ENCODE data around the gene MAD1L1.
A peak's percentile ranks its signal among the peaks of the same experiment; 100 is the strongest.

Gene MAD1L1

DNA sequence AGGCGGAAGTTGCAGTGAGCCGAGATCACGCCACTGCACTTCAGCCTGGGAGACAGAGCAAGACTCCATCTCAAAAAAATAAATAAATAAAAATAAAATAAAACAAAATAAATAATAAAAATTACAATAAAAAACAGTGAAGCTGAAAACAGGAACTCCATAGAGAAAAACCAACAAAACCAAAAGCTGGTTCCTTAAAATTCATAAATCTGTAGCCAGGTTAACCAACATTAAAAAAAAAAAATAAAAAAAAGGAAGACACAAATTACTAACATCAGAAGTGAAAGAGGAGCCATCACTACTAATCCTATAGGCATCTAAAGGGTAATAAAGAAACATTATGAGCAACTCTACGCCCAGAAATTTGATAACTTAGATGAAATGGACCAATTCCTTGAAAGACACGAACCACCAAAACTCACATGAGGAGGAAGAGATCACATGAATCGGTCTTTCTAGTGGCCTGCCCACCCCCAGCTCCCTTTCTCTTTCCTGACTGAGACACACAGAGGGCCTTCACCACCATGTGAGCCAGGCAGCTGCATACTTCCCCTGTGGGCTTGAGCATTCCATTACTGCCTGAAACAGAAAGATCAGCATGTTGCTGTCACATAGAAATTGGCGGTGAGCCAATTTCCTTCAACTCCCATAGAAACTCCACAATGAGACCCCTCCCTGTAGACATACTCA is 208.7 kb downstream of the MAD1L1 start:
- H3K4me3 ChIP-seq (ENCODE audit: insufficient read depth in 1 of 2, low read depth in 1 of 2, low read length in 2 of 2) = no peak overlapping the region
- no peak overlapping the region for H3K4ac ChIP-seq (ENCODE audit: low read depth in 1 of 2, low read length in 2 of 2)
- DNase-seq = peak; percentile 13
- H4K91ac ChIP-seq (ENCODE audit: low read length) = no peak overlapping the region
- no peak overlapping the region for H3K9ac ChIP-seq (ENCODE audit: low read length)
- H2BK5ac ChIP-seq (ENCODE audit: low read depth, low read length, poor library complexity, severe bottlenecking) = no peak overlapping the region
- H3K14ac ChIP-seq (ENCODE audit: low read length in 2 of 2) = no peak overlapping the region
- H3K18ac ChIP-seq (ENCODE audit: low read depth in 1 of 2, low read length in 2 of 2) = no peak overlapping the region
- H2BK120ac ChIP-seq (ENCODE audit: low read depth, low read length) = no peak overlapping the region
- H3K36me3 ChIP-seq (ENCODE audit: control insufficient read depth in 1 of 2, insufficient read depth in 2 of 2, low read depth in 1 of 2, low read length in 2 of 2) = peaks cover 0 to 8% of the 10 kb centered on the region in 2 experiments
- H2BK15ac ChIP-seq (ENCODE audit: low read depth, poor library complexity, severe bottlenecking) = no peak overlapping the region
- H3K4me1 ChIP-seq (ENCODE audit: control insufficient read depth, insufficient read depth, low read depth, low read length) = peaks cover 13% of the 10 kb centered on the region
- no peak overlapping the region for H3K27ac ChIP-seq (ENCODE audit: low read length, poor library complexity, severe bottlenecking)
- H2BK12ac ChIP-seq (ENCODE audit: low read length in 2 of 2) = no peak overlapping the region
- H4K8ac ChIP-seq (ENCODE audit: low read length) = no peak overlapping the region
- no peak overlapping the region for H2AK5ac ChIP-seq (ENCODE audit: low read length, severe bottlenecking)
- H3K27me3 ChIP-seq (ENCODE audit: control insufficient read depth in 1 of 2, insufficient read depth in 1 of 2, low read length in 2 of 2) = no peaks in the 10 kb centered on the region
- H2AFZ ChIP-seq (ENCODE audit: low read depth, low read length) = no peak overlapping the region
- 97% methylated on average over 4 of the region's 7 CpGs for WGBS
- H3K79me1 ChIP-seq (replicated peaks; ENCODE audit: low read length, poor library complexity, severe bottlenecking) = peaks cover 32% of the 10 kb centered on the region
- H3K23ac ChIP-seq (ENCODE audit: low read length in 2 of 2) = no peak overlapping the region
- peaks cover 47% of the 10 kb centered on the region for H3K9me3 ChIP-seq (ENCODE audit: control insufficient read depth, low read length)
- H3K4me2 ChIP-seq (ENCODE audit: low read length, poor library complexity, severe bottlenecking) = no peak overlapping the region

DNA sequence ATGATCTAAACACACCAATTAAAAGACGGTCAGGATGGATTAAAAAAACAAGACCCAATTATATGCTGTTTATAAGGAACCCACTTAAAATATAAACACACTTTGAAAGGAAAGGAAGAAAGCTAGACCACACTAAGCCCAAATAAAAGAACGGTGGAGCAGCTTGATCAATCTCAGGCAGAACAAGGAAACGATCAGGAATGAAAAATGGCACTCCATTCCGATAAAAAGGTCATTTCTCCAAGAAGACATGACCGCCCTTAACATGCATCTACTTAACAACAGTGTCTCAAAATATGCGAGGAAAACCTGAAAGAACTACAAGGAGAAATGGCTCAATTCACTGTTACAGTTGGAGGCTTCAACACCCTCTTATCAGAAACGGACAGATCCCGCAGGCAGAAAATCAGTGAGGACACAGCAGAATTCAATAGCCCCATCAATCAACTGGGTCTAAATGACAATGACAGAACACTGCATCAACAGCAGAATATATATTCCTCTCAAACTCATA is 210.0 kb downstream of the MAD1L1 start:
- peaks cover 27% of the 10 kb centered on the region for H3K79me1 ChIP-seq (replicated peaks; ENCODE audit: low read length, poor library complexity, severe bottlenecking)
- H2BK5ac ChIP-seq (ENCODE audit: low read depth, low read length, poor library complexity, severe bottlenecking) = no peak overlapping the region
- H3K14ac ChIP-seq (ENCODE audit: low read length in 2 of 2) = no peak overlapping the region
- no peak overlapping the region for H3K18ac ChIP-seq (ENCODE audit: low read depth in 1 of 2, low read length in 2 of 2)
- no peaks in the 10 kb centered on the region for H3K27me3 ChIP-seq (ENCODE audit: control insufficient read depth in 1 of 2, insufficient read depth in 1 of 2, low read length in 2 of 2)
- no peak overlapping the region for H2BK120ac ChIP-seq (ENCODE audit: low read depth, low read length)
- no peak overlapping the region for H2BK15ac ChIP-seq (ENCODE audit: low read depth, poor library complexity, severe bottlenecking)
- peaks cover 0 to 4% of the 10 kb centered on the region in 2 experiments for H3K36me3 ChIP-seq (ENCODE audit: control insufficient read depth in 1 of 2, insufficient read depth in 2 of 2, low read depth in 1 of 2, low read length in 2 of 2)
- no peak for DNase-seq
- no peak overlapping the region for H4K91ac ChIP-seq (ENCODE audit: low read length)
- H2AK5ac ChIP-seq (ENCODE audit: low read length, severe bottlenecking) = no peak overlapping the region
- H3K23ac ChIP-seq (ENCODE audit: low read length in 2 of 2) = no peak overlapping the region
- peaks cover 37% of the 10 kb centered on the region for H3K9me3 ChIP-seq (ENCODE audit: control insufficient read depth, low read length)
- no peak overlapping the region for H4K8ac ChIP-seq (ENCODE audit: low read length)
- H3K4me1 ChIP-seq (ENCODE audit: control insufficient read depth, insufficient read depth, low read depth, low read length) = peaks cover 23% of the 10 kb centered on the region
- no peak overlapping the region for H2BK12ac ChIP-seq (ENCODE audit: low read length in 2 of 2)
- no peak overlapping the region for H2AFZ ChIP-seq (ENCODE audit: low read depth, low read length)
- 87% methylated on average over 8 of the region's 8 CpGs for WGBS
- H3K4me2 ChIP-seq (ENCODE audit: low read length, poor library complexity, severe bottlenecking) = no peak overlapping the region
- no peak overlapping the region for H3K27ac ChIP-seq (ENCODE audit: low read length, poor library complexity, severe bottlenecking)
- no peak overlapping the region for H3K4ac ChIP-seq (ENCODE audit: low read depth in 1 of 2, low read length in 2 of 2)
- H3K9ac ChIP-seq (ENCODE audit: low read length) = no peak overlapping the region
- H3K4me3 ChIP-seq (ENCODE audit: insufficient read depth in 1 of 2, low read depth in 1 of 2, low read length in 2 of 2) = no peak overlapping the region

DNA sequence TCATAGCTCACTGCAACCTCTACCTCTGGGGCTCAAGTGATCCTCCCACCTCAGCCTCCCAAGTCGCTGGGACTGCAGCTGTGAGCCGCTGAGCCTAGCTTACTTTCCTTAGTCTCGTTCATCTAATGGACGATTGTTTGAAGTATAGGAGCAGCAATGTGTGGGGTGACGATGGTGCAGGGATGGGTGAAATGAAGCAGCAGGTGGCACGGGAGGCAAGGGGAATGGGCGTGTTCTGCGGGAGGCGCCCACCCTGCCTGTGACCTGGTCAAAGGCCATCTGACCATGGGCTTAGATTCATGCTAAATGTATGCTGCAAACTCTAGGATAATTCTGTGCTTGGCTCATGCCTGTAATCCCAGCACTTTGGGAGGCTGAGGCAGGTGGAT is 210.7 kb downstream of the MAD1L1 start:
- no peak overlapping the region for H3K27ac ChIP-seq (ENCODE audit: low read length, poor library complexity, severe bottlenecking)
- no peak overlapping the region for H2BK5ac ChIP-seq (ENCODE audit: low read depth, low read length, poor library complexity, severe bottlenecking)
- no peak overlapping the region for H2BK120ac ChIP-seq (ENCODE audit: low read depth, low read length)
- H3K27me3 ChIP-seq (ENCODE audit: control insufficient read depth in 1 of 2, insufficient read depth in 1 of 2, low read length in 2 of 2) = no peaks in the 10 kb centered on the region
- H4K8ac ChIP-seq (ENCODE audit: low read length) = no peak overlapping the region
- no peak overlapping the region for H2BK15ac ChIP-seq (ENCODE audit: low read depth, poor library complexity, severe bottlenecking)
- H3K9ac ChIP-seq (ENCODE audit: low read length) = no peak overlapping the region
- no peak overlapping the region for H4K91ac ChIP-seq (ENCODE audit: low read length)
- H3K36me3 ChIP-seq (ENCODE audit: control insufficient read depth in 1 of 2, insufficient read depth in 2 of 2, low read depth in 1 of 2, low read length in 2 of 2) = peaks cover 0 to 4% of the 10 kb centered on the region in 2 experiments
- no peak overlapping the region for H2BK12ac ChIP-seq (ENCODE audit: low read length in 2 of 2)
- H3K79me1 ChIP-seq (replicated peaks; ENCODE audit: low read length, poor library complexity, severe bottlenecking) = peaks cover 26% of the 10 kb centered on the region
- no peak overlapping the region for H3K4ac ChIP-seq (ENCODE audit: low read depth in 1 of 2, low read length in 2 of 2)
- no peak overlapping the region for H3K23ac ChIP-seq (ENCODE audit: low read length in 2 of 2)
- H3K4me1 ChIP-seq (ENCODE audit: control insufficient read depth, insufficient read depth, low read depth, low read length) = peaks cover 23% of the 10 kb centered on the region
- H3K18ac ChIP-seq (ENCODE audit: low read depth in 1 of 2, low read length in 2 of 2) = no peak overlapping the region
- H3K9me3 ChIP-seq (ENCODE audit: control insufficient read depth, low read length) = peaks cover 29% of the 10 kb centered on the region
- WGBS = 95% methylated on average over 9 of the region's 9 CpGs
- no peak for DNase-seq
- no peak overlapping the region for H2AFZ ChIP-seq (ENCODE audit: low read depth, low read length)
- H3K4me2 ChIP-seq (ENCODE audit: low read length, poor library complexity, severe bottlenecking) = no peak overlapping the region
- peak overlapping the region in 1 of 2 experiments; percentile 66 for H3K14ac ChIP-seq (ENCODE audit: low read length in 2 of 2)
- H2AK5ac ChIP-seq (ENCODE audit: low read length, severe bottlenecking) = no peak overlapping the region
- H3K4me3 ChIP-seq (ENCODE audit: insufficient read depth in 1 of 2, low read depth in 1 of 2, low read length in 2 of 2) = no peak overlapping the region

DNA sequence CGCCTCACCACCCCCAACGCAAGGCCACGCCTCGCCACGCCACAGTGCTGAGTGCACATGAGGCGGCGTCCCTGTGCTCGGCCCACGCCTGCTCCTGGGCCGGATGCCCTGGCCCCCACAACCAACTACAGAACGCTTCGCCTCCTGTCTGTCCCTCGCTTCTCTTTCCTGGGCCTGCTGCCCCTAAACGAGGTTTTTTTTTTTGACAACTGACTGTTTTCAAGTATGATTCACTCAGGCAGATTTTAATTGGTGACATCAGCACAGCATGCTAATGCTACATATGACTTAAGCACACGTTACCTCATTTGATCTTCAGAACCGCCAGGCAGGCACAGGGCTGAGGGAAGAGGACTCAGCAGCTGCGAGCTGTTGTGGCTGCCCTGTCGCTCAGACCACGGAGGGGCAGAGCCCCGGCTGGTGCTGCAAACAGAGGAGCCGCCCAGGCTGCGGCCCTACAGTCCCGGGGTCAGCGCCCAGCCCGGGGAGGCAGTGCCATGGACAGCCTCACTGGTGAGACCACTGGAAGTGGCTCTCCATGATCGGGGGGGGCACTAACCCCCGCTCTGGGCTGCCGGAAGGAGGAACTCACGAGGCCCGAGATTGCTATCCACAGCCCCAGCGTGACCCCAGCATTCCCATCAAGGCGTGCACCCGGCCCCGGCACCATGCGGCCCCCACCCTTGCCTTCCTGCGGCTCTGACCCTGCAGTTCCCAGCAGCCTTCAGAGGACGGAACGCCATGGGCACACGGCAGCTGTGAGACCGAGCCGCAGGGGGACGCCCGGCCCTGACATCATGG is 212.8 kb downstream of the MAD1L1 start:
- no peak overlapping the region for H2BK120ac ChIP-seq (ENCODE audit: low read depth, low read length)
- no peak overlapping the region for H2BK15ac ChIP-seq (ENCODE audit: low read depth, poor library complexity, severe bottlenecking)
- peak overlapping the region in 1 of 2 experiments; percentile 83 for H3K18ac ChIP-seq (ENCODE audit: low read depth in 1 of 2, low read length in 2 of 2)
- peak overlapping the region in 1 of 2 experiments; percentile 40 for H3K23ac ChIP-seq (ENCODE audit: low read length in 2 of 2)
- peaks cover 10% of the 10 kb centered on the region for H3K9me3 ChIP-seq (ENCODE audit: control insufficient read depth, low read length)
- no peak overlapping the region for H2AK5ac ChIP-seq (ENCODE audit: low read length, severe bottlenecking)
- peak overlapping the region; percentile 88 for H4K91ac ChIP-seq (ENCODE audit: low read length)
- peak overlapping the region; percentile 38 to 60 for H2BK12ac ChIP-seq (ENCODE audit: low read length in 2 of 2)
- peaks cover 23% of the 10 kb centered on the region for H3K4me1 ChIP-seq (ENCODE audit: control insufficient read depth, insufficient read depth, low read depth, low read length)
- H3K4ac ChIP-seq (ENCODE audit: low read depth in 1 of 2, low read length in 2 of 2) = no peak overlapping the region
- peaks cover 4 to 8% of the 10 kb centered on the region in 2 experiments for H3K36me3 ChIP-seq (ENCODE audit: control insufficient read depth in 1 of 2, insufficient read depth in 2 of 2, low read depth in 1 of 2, low read length in 2 of 2)
- H3K9ac ChIP-seq (ENCODE audit: low read length) = peak overlapping the region; percentile 86
- WGBS = 82% methylated on average over 43 of the region's 43 CpGs
- peak overlapping the region in 1 of 2 experiments; percentile 84 for H3K14ac ChIP-seq (ENCODE audit: low read length in 2 of 2)
- DNase-seq = peak; percentile 77
- no peak overlapping the region for H2AFZ ChIP-seq (ENCODE audit: low read depth, low read length)
- no peak overlapping the region for H2BK5ac ChIP-seq (ENCODE audit: low read depth, low read length, poor library complexity, severe bottlenecking)
- H3K4me3 ChIP-seq (ENCODE audit: insufficient read depth in 1 of 2, low read depth in 1 of 2, low read length in 2 of 2) = peak overlapping the region; percentile 22 to 27
- no peak overlapping the region for H4K8ac ChIP-seq (ENCODE audit: low read length)
- no peaks in the 10 kb centered on the region for H3K27me3 ChIP-seq (ENCODE audit: control insufficient read depth in 1 of 2, insufficient read depth in 1 of 2, low read length in 2 of 2)
- no peak overlapping the region for H3K4me2 ChIP-seq (ENCODE audit: low read length, poor library complexity, severe bottlenecking)
- H3K79me1 ChIP-seq (replicated peaks; ENCODE audit: low read length, poor library complexity, severe bottlenecking) = peaks cover 24% of the 10 kb centered on the region
- no peak overlapping the region for H3K27ac ChIP-seq (ENCODE audit: low read length, poor library complexity, severe bottlenecking)

Measured in mesenchymal stem cell (in vitro differentiated cells and primary cell).